ENCODE data around the gene CLOCK. TPM values are rescaled to one million over a fixed set of nuclear protein-coding genes. Genes with fewer than 3 reads are reported as not detected.

Gene CLOCK
- total RNA-seq, 4 donors from 2014 or later = 18.7 to 30.4 (median 27.0) TPM

- TF ChIP-seq CTCF (IDR thresholded peaks at IDR 0.05) = no peak
- DNase-seq (ENCODE audit: low spot score) = no peak
- ATAC-seq (ENCODE audit: low FRiP score) = no peak
These were observed 78.0 kb downstream of the CLOCK start for GRCh38 chr4:55468724-55469123.

GRCh38 chr4:55466001-55466400 is 80.7 kb downstream of the CLOCK start:
- no peak for TF ChIP-seq CTCF (IDR thresholded peaks at IDR 0.05)
- ATAC-seq (ENCODE audit: low FRiP score) (no peak), DNase-seq (ENCODE audit: low spot score) (no peak)

GRCh38 chr4:55458611-55459010 is 88.1 kb downstream of the CLOCK start:
- no peak for DNase-seq (ENCODE audit: low spot score)
- TF ChIP-seq CTCF (IDR thresholded peaks at IDR 0.05) = no peak
- no peak for ATAC-seq (ENCODE audit: low FRiP score)

GRCh38 chr4:55458164-55458563 is 88.5 kb downstream of the CLOCK start:
- no peak for TF ChIP-seq CTCF (IDR thresholded peaks at IDR 0.05)
- no peak for ATAC-seq (ENCODE audit: low FRiP score)

GRCh38 chr4:55450566-55450965 is 96.1 kb downstream of the CLOCK start:
- ATAC-seq (ENCODE audit: low FRiP score) = no peak
- TF ChIP-seq CTCF (IDR thresholded peaks at IDR 0.05) = no peak
- no peak for DNase-seq (ENCODE audit: low spot score)

More at GRCh38 chr4:55458164-55458563, 88.5 kb downstream of the CLOCK start:
- DNase-seq (ENCODE audit: low spot score) = no peak

- TF ChIP-seq CTCF (IDR thresholded peaks at IDR 0.05) = no peak
- DNase-seq (ENCODE audit: low spot score) = no peak
- ATAC-seq (ENCODE audit: low FRiP score) = peak; percentile 18
These were observed 98.9 kb downstream of the CLOCK start for GRCh38 chr4:55447831-55448230.

- no peak for TF ChIP-seq CTCF (IDR thresholded peaks at IDR 0.05)
- ATAC-seq (ENCODE audit: low FRiP score) = no peak
- DNase-seq (ENCODE audit: low spot score) = no peak
These were observed 99.5 kb downstream of the CLOCK start for GRCh38 chr4:55447108-55447708.

All from omental fat pad (tissue), 4 donors.